ENCODE data around the gene PRSS33. TPM values are rescaled to one million over a fixed set of nuclear protein-coding genes. Genes with fewer than 3 reads are reported as not detected.

The PRSS33 gene
- total and polyA plus RNA-seq, 9 of the 15 experiments (the other 6 are each of a cell fraction or from before 2014, with no cell fraction given), result not detected

- TF ChIP-seq ZNF518B (CRISPR knock-in tag; IDR thresholded peaks at IDR 0.05) (no peak), THRAP3 (IDR thresholded peaks at IDR 0.05; ENCODE audit: borderline replicate concordance) (no peak; the same call in 1 of the 2 replicates), OTX1 (CRISPR knock-in tag; IDR thresholded peaks at IDR 0.05) (peak; percentile 13; the same call in 1 of the 2 replicates), ZBTB49 (CRISPR knock-in tag; IDR thresholded peaks at IDR 0.05; ENCODE audit: borderline replicate concordance) (0 out of 2 replicates have a peak, but pooled peaks have one; percentile 8), ETS2 (tag; IDR thresholded peaks at IDR 0.05; ENCODE audit: borderline replicate concordance, poor library complexity, severe bottlenecking) (no peak), POLR3A (IDR thresholded peaks at IDR 0.05; ENCODE audit: borderline replicate concordance, extremely low read depth, insufficient read depth, insufficient read length) (no peak), LARP7 (IDR thresholded peaks at IDR 0.05) (no peak), ELF2 (CRISPR knock-in tag; IDR thresholded peaks at IDR 0.05) (no peak), CEBPB (tag; IDR thresholded peaks at IDR 0.05) (no peak), ZNF431 (CRISPR knock-in tag; IDR thresholded peaks at IDR 0.05) (0 out of 2 replicates have a peak, but pooled peaks have one; percentile 27), BACH1 (tag; IDR thresholded peaks at IDR 0.05) (no peak), SIRT6 (IDR thresholded peaks at IDR 0.05; ENCODE audit: low read depth, low read length) (no peak), ZNF277 (CRISPR knock-in tag; IDR thresholded peaks at IDR 0.05; ENCODE audit: borderline replicate concordance) (no peak), ELF1 (tag; IDR thresholded peaks at IDR 0.05) (no peak), FOXM1 (IDR thresholded peaks at IDR 0.05; ENCODE audit: low read depth) (no peak), FOXM1 (CRISPR knock-in tag; IDR thresholded peaks at IDR 0.05; ENCODE audit: low read depth) (no peak), KAT7 (CRISPR knock-in tag; IDR thresholded peaks at IDR 0.05; ENCODE audit: borderline replicate concordance) (no peak), ZNF512 (tag; IDR thresholded peaks at IDR 0.05) (no peak), ZNF146 (CRISPR knock-in tag; IDR thresholded peaks at IDR 0.05; ENCODE audit: unreplicated experiment) (no peak)
Observed at GRCh38 chr16:2777903-2778629, 9.3 kb downstream of the PRSS33 start (continued).

Measured in K562 (cell line).